Inferior parietal cortex (tissue), 1 donor: Measurements from ENCODE around the gene ALDH3B1.
"Not testable (repeated sequence)": the region's sequence is repeated elsewhere in the genome, so short reads cannot be mapped to it uniquely, and the experiment has no call there.

Experiments used
- DNase-seq: peaks from one replicate; pipeline ENCODE4 v3.0.0-alpha.2; 2016; ENCODE audit errors: extremely low spot score

ALDH3B1 gene

GRCh38 chr11:68010090-68011041 lies at the start of gene ALDH3B1:
TSS of gene ALDH3B1 (plus strand) at chr11:68010327. CDS start at chr11:68015298, 4,971 bp downstream.
- peak; percentile 57 for DNase-seq

- not testable (repeated sequence) for DNase-seq
Measured at GRCh38 chr11:67963217-67963616, 46.9 kb upstream of the ALDH3B1 start.

- DNase-seq, result not testable (repeated sequence)
Measured at GRCh38 chr11:67963879-67964278, 46.2 kb upstream of the ALDH3B1 start.

- not testable (repeated sequence) for DNase-seq
Measured at GRCh38 chr11:67964746-67965145, 45.4 kb upstream of the ALDH3B1 start.

GRCh38 chr11:67965830-67966348 lies 44.2 kb upstream of the ALDH3B1 start:
- not testable (repeated sequence) for DNase-seq

- not testable (repeated sequence) for DNase-seq
Measured at GRCh38 chr11:67974746-67975145, 35.4 kb upstream of the ALDH3B1 start.

GRCh38 chr11:67978766-67979418 lies 31.2 kb upstream of the ALDH3B1 start:
- DNase-seq, result not testable (repeated sequence)

GRCh38 chr11:67981226-67981625 lies 28.9 kb upstream of the ALDH3B1 start:
- DNase-seq, result not testable (repeated sequence)

GRCh38 chr11:67982255-67982857 lies 27.8 kb upstream of the ALDH3B1 start:
- not testable (repeated sequence) for DNase-seq

- no peak for DNase-seq
Measured at GRCh38 chr11:67983951-67984350, 26.2 kb upstream of the ALDH3B1 start.

- DNase-seq, result not testable (repeated sequence)
Measured at GRCh38 chr11:67985302-67985701, 24.8 kb upstream of the ALDH3B1 start.

- DNase-seq, result not testable (repeated sequence)
Measured at GRCh38 chr11:67990546-67991346, 19.4 kb upstream of the ALDH3B1 start.

GRCh38 chr11:67991347-67992121 lies 18.6 kb upstream of the ALDH3B1 start:
- DNase-seq, result not testable (repeated sequence)

- not testable (repeated sequence) for DNase-seq
Measured at GRCh38 chr11:67993821-67994220, 16.3 kb upstream of the ALDH3B1 start.

- DNase-seq, result not testable (repeated sequence)
Measured at GRCh38 chr11:67994387-67994786, 15.7 kb upstream of the ALDH3B1 start.

- not testable (repeated sequence) for DNase-seq
Measured at GRCh38 chr11:67995129-67995528, 15.0 kb upstream of the ALDH3B1 start.

- DNase-seq, result not testable (repeated sequence)
Measured at GRCh38 chr11:67995579-67995978, 14.5 kb upstream of the ALDH3B1 start.

GRCh38 chr11:67996051-67996450 lies 14.1 kb upstream of the ALDH3B1 start:
- no peak for DNase-seq

- DNase-seq, result no peak
Measured at GRCh38 chr11:67996622-67997474, 13.3 kb upstream of the ALDH3B1 start.
